HG03039 (cell line): ENCODE measurements around the gene STK17B.
"Not testable (repeated sequence)": the region's sequence is repeated elsewhere in the genome, so short reads cannot be mapped to it uniquely, and the experiment has no call there.

ENCODE experiments used
- ATAC-seq: cut with Tn5 transposase; IDR thresholded peaks from one replicate; pipeline ENCODE4 v1.9.1; 2021; ENCODE audit warnings: mild to moderate bottlenecking, moderate library complexity; ENCODE audit not compliant: unreplicated experiment

STK17B gene

GRCh38 chr2:196171248-196171871, at the start of gene STK17B:
Gene STK17B, minus strand, starts transcription at chr2:196171578. Its CDS starts 8,195 bp downstream, at chr2:196163383.
- peak; percentile 63 for ATAC-seq

DNA sequence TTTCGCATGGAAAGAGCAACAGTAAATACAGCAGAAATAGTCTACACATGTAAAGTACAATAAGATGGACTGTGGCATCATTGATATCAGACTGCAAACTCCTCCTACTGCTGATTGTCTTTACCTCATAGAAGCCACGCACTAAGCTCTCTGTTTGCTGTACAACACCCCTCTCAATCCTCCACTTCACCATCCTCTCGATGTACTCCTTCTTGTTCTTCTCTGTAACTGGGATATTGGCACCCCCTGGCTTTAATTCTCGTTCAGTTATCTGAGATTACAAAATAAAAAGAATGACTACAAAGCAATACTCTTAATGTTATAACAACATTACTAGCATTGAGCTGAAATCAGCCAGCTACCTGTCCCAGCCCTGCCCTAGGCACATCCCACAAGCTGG, 49.3 kb upstream of the STK17B start:
- ATAC-seq = no peak

- no peak for ATAC-seq
Observed at GRCh38 chr2:196219671-196220070, 48.3 kb upstream of the STK17B start.

- no peak for ATAC-seq
Observed at GRCh38 chr2:196218106-196218505, 46.7 kb upstream of the STK17B start.

- no peak for ATAC-seq
Observed at GRCh38 chr2:196217116-196217515, 45.7 kb upstream of the STK17B start.

DNA sequence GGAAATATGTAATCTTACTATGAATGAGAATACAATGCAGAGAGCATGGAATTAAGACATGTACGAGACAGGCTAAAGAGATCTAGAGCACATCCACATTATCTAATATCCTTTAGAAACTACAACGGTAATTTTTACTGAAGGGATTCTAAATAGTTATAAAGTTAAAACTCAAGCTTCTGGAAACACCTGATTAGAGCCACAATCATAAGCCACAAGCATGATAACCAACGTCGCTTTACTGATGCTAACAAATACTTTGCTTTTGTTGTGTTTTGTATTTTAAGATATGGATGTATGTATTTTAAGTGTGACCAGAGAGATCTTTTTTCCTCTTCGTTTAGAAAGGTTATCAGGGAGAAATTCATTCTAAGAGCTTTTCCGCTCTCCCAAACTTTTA, 44.0 kb upstream of the STK17B start:
- ATAC-seq = no peak

DNA sequence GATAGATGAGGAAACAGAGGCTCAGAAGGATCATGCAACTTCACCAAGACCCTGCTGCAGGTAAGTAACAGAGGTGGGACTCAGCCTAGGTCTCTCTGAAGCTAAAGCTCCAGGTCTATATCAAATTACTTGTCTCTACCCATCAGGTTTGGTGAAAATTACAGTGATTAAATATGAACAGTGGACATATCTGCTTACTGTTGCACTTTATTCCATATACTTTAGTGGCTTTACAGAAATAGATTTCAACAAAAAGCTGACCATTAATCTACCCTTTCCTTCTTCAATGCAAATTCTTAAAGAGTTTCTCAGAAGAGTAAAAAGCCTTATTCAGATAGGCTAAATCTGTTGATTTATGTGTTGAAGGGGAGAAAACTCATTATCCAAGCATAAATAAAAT, 42.8 kb upstream of the STK17B start:
- no peak for ATAC-seq

GRCh38 chr2:196213252-196213980, 42.0 kb upstream of the STK17B start:
- no peak for ATAC-seq

DNA sequence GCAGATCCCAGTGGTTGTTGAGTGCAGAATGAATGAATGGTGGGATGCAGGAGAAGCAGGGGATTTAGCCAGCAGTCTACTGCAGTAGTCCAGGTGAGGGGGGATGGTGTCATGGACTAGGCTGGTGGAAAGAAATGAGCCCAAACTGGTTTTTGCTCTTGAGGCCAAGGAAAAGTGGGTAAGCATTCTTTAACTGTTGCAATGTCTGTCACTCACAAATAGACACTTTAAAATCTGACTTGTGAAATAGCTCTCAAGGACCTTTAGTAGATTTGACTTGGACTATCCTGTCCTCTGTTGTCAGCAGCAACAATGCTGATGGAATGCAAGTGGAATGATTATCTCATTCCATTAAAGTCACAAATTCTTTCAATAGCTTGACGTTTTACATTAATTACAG, 37.5 kb upstream of the STK17B start:
- ATAC-seq = no peak

DNA sequence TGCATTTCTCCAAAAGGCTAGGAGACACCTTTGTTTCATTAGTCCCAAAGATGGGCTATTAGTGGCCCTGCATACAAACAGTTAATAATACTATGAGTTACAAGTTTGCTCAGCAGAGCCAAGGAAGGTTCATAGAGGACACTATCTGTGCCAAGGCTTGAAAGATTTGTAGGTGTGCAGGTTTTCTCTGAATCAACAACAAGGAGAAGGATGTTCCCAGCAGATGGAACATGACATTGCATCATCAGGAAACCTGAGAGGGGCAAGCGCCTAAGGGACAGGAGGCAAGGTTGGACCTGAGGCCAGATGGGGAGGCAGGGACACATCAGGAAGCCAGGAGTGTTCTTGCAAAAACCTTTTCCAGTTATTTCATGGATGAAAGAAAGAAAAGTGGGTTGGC, 35.4 kb upstream of the STK17B start:
- no peak for ATAC-seq

DNA sequence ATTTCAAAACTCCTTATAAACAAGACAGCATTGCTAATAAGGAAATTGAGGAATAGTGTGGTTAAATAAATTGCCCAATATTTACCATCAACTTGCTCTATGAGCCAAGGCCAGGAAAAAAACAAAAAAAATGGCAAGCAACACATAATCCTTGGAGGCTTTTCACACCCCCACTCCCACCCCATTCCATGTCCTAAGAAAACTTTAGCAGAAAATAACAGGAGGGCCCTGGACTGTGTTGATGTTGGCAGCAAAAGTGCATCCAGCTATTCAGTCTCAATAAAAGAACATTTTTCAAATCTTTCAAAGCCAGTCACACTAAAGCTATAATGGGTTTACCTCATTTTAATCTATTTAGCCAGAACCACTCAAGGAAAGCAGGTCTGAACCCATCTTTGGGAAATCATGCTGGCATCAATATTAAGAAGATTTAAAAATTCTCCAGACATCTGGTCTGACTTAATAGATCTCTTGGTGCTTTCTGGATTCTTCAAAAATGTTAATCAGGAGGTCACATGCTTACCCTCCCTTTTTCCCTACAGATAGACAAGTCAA, 34.6 kb upstream of the STK17B start:
- no peak for ATAC-seq

GRCh38 chr2:196205011-196205766, 33.8 kb upstream of the STK17B start:
- no peak for ATAC-seq

DNA sequence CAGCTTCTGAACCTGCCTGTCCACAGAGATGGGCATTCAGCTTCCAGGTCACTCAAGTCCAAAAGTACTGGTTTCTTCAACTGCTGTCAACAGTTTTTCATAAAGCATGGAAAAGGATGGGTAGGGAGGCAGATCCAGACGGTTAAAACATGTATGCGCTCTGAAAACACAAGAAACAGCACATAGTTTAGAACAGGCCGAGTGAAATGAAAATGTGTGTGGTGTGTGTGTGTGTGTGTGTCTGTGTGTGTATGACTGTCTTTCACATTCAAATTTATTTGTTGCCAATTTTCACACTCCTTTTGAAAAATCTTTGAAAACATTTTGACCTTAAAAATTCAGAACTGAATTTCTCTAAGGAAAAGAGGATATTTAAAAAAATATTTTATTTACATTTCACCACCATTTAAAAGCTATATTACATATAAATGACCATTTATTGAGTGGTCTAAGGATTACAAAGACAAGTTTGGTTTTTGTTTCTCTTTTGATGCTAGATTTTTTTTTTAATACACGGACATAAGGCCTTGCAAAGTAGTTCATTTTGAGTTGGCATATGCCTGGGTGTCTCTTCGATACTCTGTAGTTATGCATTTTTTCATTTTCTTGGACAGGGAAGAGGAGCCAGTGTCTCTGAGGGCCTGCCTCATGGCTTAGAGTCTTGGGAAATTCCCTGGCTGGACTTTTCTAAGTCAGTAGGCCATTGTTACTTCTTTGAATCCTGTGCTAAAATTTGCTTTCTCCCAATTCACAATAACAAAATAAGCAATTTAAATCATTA, 30.0 kb upstream of the STK17B start:
- no peak for ATAC-seq

- ATAC-seq = peak; percentile 92
Observed at GRCh38 chr2:196200557-196200956, 29.2 kb upstream of the STK17B start.

DNA sequence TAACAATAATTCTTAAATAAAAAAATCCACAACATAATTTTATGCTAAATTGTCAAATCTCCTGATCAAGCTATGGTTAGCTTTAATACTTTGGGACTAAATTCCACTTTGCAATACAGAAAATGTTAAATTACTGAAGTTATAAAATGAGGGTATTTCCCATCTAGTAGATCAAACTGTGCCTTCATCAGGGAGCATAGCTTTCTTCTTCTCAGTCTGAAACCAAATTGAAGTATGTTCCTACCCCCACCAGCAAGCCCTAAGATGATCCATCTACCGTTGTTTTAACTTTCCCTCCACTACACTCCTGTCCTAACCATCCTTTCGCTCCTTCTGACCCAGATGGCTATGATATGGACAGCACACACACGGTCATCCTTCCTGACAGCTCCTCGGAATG, 24.4 kb upstream of the STK17B start:
- no peak for ATAC-seq

DNA sequence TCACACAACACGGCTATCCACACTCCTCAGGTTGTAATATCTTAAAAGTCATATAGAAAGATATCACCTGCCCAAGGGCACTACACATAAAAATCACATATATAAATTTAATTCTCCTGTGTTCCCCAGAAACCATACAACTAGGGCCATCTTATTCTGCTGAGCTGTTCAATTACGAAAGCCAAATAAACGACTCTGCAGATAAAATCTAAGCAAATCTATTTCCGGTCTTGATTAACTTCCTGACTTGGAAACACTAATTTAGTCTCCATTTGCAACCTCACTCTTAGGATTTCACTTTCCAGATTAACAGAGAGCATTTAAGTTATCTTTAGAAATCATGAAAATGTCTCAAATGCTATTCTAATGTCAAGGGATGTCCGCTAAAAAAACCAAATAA, 23.9 kb upstream of the STK17B start:
- no peak for ATAC-seq

DNA sequence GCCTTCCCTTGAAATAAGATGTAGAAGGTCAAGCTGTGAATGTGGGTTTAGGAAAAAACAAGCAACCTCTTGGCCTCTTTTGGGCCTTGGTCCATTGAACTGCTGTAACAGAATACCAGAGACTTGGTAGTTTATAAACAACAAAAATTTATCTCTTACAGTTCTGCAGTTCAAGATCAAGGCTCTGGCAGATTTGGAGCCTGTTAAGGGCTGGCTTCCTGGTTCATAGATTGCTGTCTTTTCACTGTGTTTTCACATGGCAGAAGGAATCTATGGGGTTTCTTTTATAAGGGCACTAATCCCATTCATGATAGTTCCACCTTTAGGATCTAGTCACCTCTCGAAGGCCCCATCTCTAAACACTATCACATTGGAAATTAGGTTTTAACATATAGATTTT, 20.2 kb upstream of the STK17B start:
- no peak for ATAC-seq

- no peak for ATAC-seq
Observed at GRCh38 chr2:196187898-196188458, 16.6 kb upstream of the STK17B start.

DNA sequence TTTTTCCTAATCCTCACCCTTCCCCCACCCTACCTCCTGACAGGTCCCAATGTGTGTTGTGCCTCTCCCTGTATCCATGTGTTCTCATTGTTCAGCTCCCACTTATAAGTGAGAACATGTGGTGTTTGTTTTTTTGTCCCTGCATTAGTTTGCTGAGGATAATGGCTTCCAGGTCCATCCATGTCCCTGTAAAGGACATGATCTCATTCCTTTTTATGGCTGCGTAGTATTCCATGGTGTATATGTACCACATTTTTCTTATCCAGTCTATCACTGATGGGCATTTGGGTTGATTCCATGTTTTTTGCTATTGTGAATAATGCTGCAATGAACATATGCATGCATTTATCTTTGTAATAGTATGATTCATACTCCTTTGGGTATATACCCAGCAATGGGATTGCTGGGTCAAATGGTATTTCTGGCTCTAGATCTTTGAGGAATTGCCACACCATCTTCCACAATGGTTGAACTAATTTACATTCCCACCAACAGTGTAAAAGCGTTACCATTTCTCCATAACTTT, 15.9 kb upstream of the STK17B start:
- not testable (repeated sequence) for ATAC-seq

GRCh38 chr2:196186266-196186980, 15.0 kb upstream of the STK17B start:
- ATAC-seq = no peak
